Posterior cingulate gyrus (tissue), 11 donors: ENCODE results near the gene CLASP2.
"Not testable (repeated sequence)": the region's sequence is repeated elsewhere in the genome, so short reads cannot be mapped to it uniquely, and the experiment has no call there.

Source experiments
- DNase-seq, 10 donors: peaks; one replicate each; pipeline versions ENCODE4 v3.0.0 to v3.0.0-alpha.2; 2020 to 2021; ENCODE audit warnings: mixed read lengths in 3 of 10
- intact Hi-C: fragments of 100-400 bp; cut with DNase I; formaldehyde crosslinking; loops from one replicate; pipeline ENCODE4 v1.15.1; 2023

CLASP2 gene

GRCh38 chr3:33717866-33718594 is at the start of gene CLASP2:
Gene CLASP2, minus strand, starts transcription at chr3:33718254. Its CDS starts 252 bp downstream, at chr3:33718002.
- intact Hi-C loops = loop anchor here (1.0 to 5.0 kb wide), 3 partner anchors 61 to 82 kb away; no protein-coding TSS in a partner anchor

GRCh38 chr3:33758864-33759263 is 40.8 kb upstream of the CLASP2 start:
- intact Hi-C loops = no loop called here
- no peak for DNase-seq

More at GRCh38 chr3:33717866-33718594, at the start of gene CLASP2:
- peak; percentile 67 to 97 (median 80) for DNase-seq

GRCh38 chr3:33758281-33758680 is 40.2 kb upstream of the CLASP2 start:
- intact Hi-C loops = no loop called here
- DNase-seq = no peak

GRCh38 chr3:33754391-33754790 is 36.3 kb upstream of the CLASP2 start:
- DNase-seq, intact Hi-C loops: not testable (repeated sequence)

GRCh38 chr3:33751336-33751735 is 33.3 kb upstream of the CLASP2 start:
- no peak for DNase-seq
- intact Hi-C loops = no loop called here

- DNase-seq = no peak
- intact Hi-C loops = no loop called here
These were observed 32.1 kb upstream of the CLASP2 start for GRCh38 chr3:33750211-33750548.

GRCh38 chr3:33749546-33750210 is 31.6 kb upstream of the CLASP2 start:
- intact Hi-C loops = no loop called here
- no peak for DNase-seq

GRCh38 chr3:33746416-33747116 is 28.5 kb upstream of the CLASP2 start:
- intact Hi-C loops = no loop called here

GRCh38 chr3:33737146-33737545 is 19.1 kb upstream of the CLASP2 start:
- no peak for DNase-seq
- intact Hi-C loops = no loop called here

More at GRCh38 chr3:33746416-33747116, 28.5 kb upstream of the CLASP2 start:
- no peak for DNase-seq

- DNase-seq = no peak
- intact Hi-C loops = no loop called here
These were observed 14.3 kb upstream of the CLASP2 start for GRCh38 chr3:33732394-33732793.

- DNase-seq = no peak
- intact Hi-C loops = loop anchor here (10.0 kb wide), 1 partner anchor 285 kb away; the partner anchor contains the start of gene UBP1
These were observed 11.9 kb upstream of the CLASP2 start for GRCh38 chr3:33729993-33730392.

GRCh38 chr3:33724256-33724655 is 6.2 kb upstream of the CLASP2 start:
- intact Hi-C loops = loop anchor here (10.0 kb wide), 1 partner anchor 279 kb away; the partner anchor contains the start of gene UBP1

GRCh38 chr3:33722626-33723370 is 4.7 kb upstream of the CLASP2 start:
- intact Hi-C loops = loop anchor here (10.0 kb wide), 1 partner anchor 278 kb away; the partner anchor contains the start of gene UBP1

More at GRCh38 chr3:33724256-33724655, 6.2 kb upstream of the CLASP2 start:
- no peak for DNase-seq

GRCh38 chr3:33722191-33722590 is 4.1 kb upstream of the CLASP2 start:
- intact Hi-C loops = loop anchor here (10.0 kb wide), 1 partner anchor 277 kb away; the partner anchor contains the start of gene UBP1

More at GRCh38 chr3:33722626-33723370, 4.7 kb upstream of the CLASP2 start:
- DNase-seq = no peak

GRCh38 chr3:33718595-33718907 is 497 bp upstream of the CLASP2 start:
- intact Hi-C loops = loop anchor here (5.0 kb wide), 2 partner anchors 61 to 69 kb away; no protein-coding TSS in a partner anchor
- DNase-seq = no peak

More at GRCh38 chr3:33722191-33722590, 4.1 kb upstream of the CLASP2 start:
- DNase-seq = no peak

GRCh38 chr3:33717616-33717865 is 513 bp downstream of the CLASP2 start:
- DNase-seq = peak in 4 of 10 donors; percentile 11 to 87 (median 23)
- intact Hi-C loops = loop anchor here (1.0 to 5.0 kb wide), 3 partner anchors 60 to 81 kb away; no protein-coding TSS in a partner anchor

- intact Hi-C loops = loop anchor here (5.0 kb wide), 2 partner anchors 59 to 71 kb away; no protein-coding TSS in a partner anchor
These were observed 1.8 kb downstream of the CLASP2 start for GRCh38 chr3:33716227-33716626.

GRCh38 chr3:33711100-33711499 is 7.0 kb downstream of the CLASP2 start:
- DNase-seq = no peak
- intact Hi-C loops = no loop called here

More at GRCh38 chr3:33716227-33716626, 1.8 kb downstream of the CLASP2 start:
- no peak for DNase-seq

GRCh38 chr3:33706056-33706455 is 12.0 kb downstream of the CLASP2 start:
- no peak for DNase-seq
- intact Hi-C loops = no loop called here

- DNase-seq = no peak
- intact Hi-C loops = no loop called here
These were observed 13.2 kb downstream of the CLASP2 start for GRCh38 chr3:33704891-33705290.
